Neural cell (in vitro differentiated cells): ENCODE data around the gene GNLY. TPM values are rescaled to one million over a fixed set of nuclear protein-coding genes. Genes with fewer than 3 reads are reported as not detected.

Experiments
- H2AFZ ChIP-seq: fragments of 200-600, 300-800 bp; sonication (generic), shearing (Covaris generic); 2 replicates; pipeline ENCODE4 v1.6.0; 2014; ENCODE audit warnings: low read depth, mild to moderate bottlenecking, antibody characterized with exemption, low read length, moderate library complexity
- H3F3A ChIP-seq: fragments of 200-600 bp; shearing (Covaris generic); 2 replicates; pipeline ENCODE4 v1.6.1; 2016; ENCODE audit warnings: mild to moderate bottlenecking, moderate library complexity, mixed read lengths, antibody characterized with exemption, low read length; ENCODE audit not compliant: insufficient read depth, poor library complexity, severe bottlenecking
- H3K27ac ChIP-seq: fragments of 200-600, 300-800 bp; sonication (generic), shearing (Covaris generic); 2 replicates; pipeline ENCODE4 v1.5.1; 2014; ENCODE audit warnings: mild to moderate bottlenecking, low read length, moderate library complexity
- H3K27me3 ChIP-seq: fragments of 300-800, 200-600 bp; sonication (generic), shearing (Covaris generic); 2 replicates; pipeline ENCODE4 v1.6.0; 2014; ENCODE audit warnings: mild to moderate bottlenecking, low read depth, low read length, moderate library complexity; ENCODE audit not compliant: insufficient read depth
- H3K36me3 ChIP-seq: fragments of 300-800, 200-600 bp; sonication (generic), shearing (Covaris generic); 2 replicates; pipeline ENCODE4 v1.5.1; 2014; ENCODE audit warnings: mild to moderate bottlenecking, antibody characterized with exemption, low read length, moderate library complexity; ENCODE audit not compliant: insufficient read depth
- H3K4me2 ChIP-seq: fragments of 300-800, 200-600 bp; sonication (generic), shearing (Covaris generic); 2 replicates; pipeline ENCODE4 v1.6.0; 2014; ENCODE audit warnings: mild to moderate bottlenecking, low read length
- H3K4me3 ChIP-seq: fragments of 300-800, 200-600 bp; sonication (generic), shearing (Covaris generic); 2 replicates; pipeline ENCODE4 v1.5.1; 2014; ENCODE audit warnings: mild to moderate bottlenecking, low read length, moderate library complexity
- H3K79me2 ChIP-seq: fragments of 200-600 bp; shearing (Covaris generic); replicated peaks from 2 replicates; pipeline ENCODE4 v1.6.0; 2014; ENCODE audit warnings: mild to moderate bottlenecking, low read length, moderate library complexity; ENCODE audit not compliant: insufficient read depth
- H3K9ac ChIP-seq: fragments of 300-800, 200-600 bp; sonication (generic), shearing (Covaris generic); 2 replicates; pipeline ENCODE4 v1.6.1; 2016; ENCODE audit warnings: mild to moderate bottlenecking, low read length, mixed read lengths
- H3K9me2 ChIP-seq: fragments of 200-600 bp; shearing (Covaris generic); 2 replicates; pipeline ENCODE4 v1.6.1; 2016; ENCODE audit warnings: mild to moderate bottlenecking, low read length, mixed read lengths; ENCODE audit not compliant: insufficient read depth
- H3K9me3 ChIP-seq: fragments of 200-600, 300-800 bp; sonication (generic), shearing (Covaris generic); 2 replicates; pipeline ENCODE4 v1.6.1; 2016; ENCODE audit warnings: mild to moderate bottlenecking, mixed run types, low read length, moderate library complexity, mixed read lengths
- H4K20me1 ChIP-seq: fragments of 200-600 bp; shearing (Covaris generic); 2 replicates; pipeline ENCODE4 v1.6.1; 2016; ENCODE audit warnings: mild to moderate bottlenecking, mixed run types; ENCODE audit not compliant: insufficient read depth
- EP300 ChIP-seq: fragments of 450-650 bp; conservative IDR thresholded peaks from 2 replicates; pipeline ENCODE4 v1.6.1; 2014; ENCODE audit warnings: antibody characterized with exemption, mild to moderate bottlenecking, moderate library complexity; ENCODE audit not compliant: poor library complexity, severe bottlenecking
- EZH2 ChIP-seq: fragments of 200-600, 300-800 bp; shearing (Covaris generic), sonication (generic); IDR thresholded peaks from 2 replicates; pipeline ENCODE4 v1.6.1; 2014; ENCODE audit warnings: antibody characterized with exemption, low read length, borderline replicate concordance, mild to moderate bottlenecking; ENCODE audit not compliant: insufficient read depth, poor library complexity, severe bottlenecking
- MXI1 ChIP-seq: fragments of 450-650 bp; conservative IDR thresholded peaks from 2 replicates; pipeline ENCODE4 v1.6.1; 2014; ENCODE audit warnings: antibody characterized with exemption, mild to moderate bottlenecking; ENCODE audit not compliant: poor library complexity, severe bottlenecking
- POLR2AphosphoS5 ChIP-seq: IDR thresholded peaks from 2 replicates; pipeline ENCODE4 v1.6.1; 2012
- RAD21 ChIP-seq: fragments of 450-650 bp; conservative IDR thresholded peaks from 2 replicates; pipeline ENCODE4 v1.6.1; 2014; ENCODE audit warnings: antibody characterized with exemption, mild to moderate bottlenecking, moderate library complexity
- SMC3 ChIP-seq: fragments of 450-650 bp; conservative IDR thresholded peaks from 2 replicates; pipeline ENCODE4 v1.6.1; 2014; ENCODE audit warnings: antibody characterized with exemption, mild to moderate bottlenecking, moderate library complexity; ENCODE audit not compliant: poor library complexity
- TAF1 ChIP-seq: IDR thresholded peaks from 2 replicates; pipeline ENCODE4 v1.6.1; 2012; ENCODE audit warnings: low read depth
- polyA plus RNA-seq: library from polyadenylated mRNA; depleted of rRNA; stranded (reverse); fragments of >200 nt; gene quantifications from 2 replicates; pipeline ENCODE4 v1.2.3, GENCODE V29; 2014
- TF ChIP-seq, protein P1 (sequence below): fragments of 450-650 bp; IDR thresholded peaks from 2 replicates; pipeline ENCODE4 v1.5.1; 2014; ENCODE audit warnings: antibody characterized with exemption, mild to moderate bottlenecking, moderate library complexity; ENCODE audit not compliant: poor library complexity, severe bottlenecking
- TF ChIP-seq, protein P2 (sequence below): IDR thresholded peaks from 2 replicates; pipeline ENCODE4 v1.6.1; 2012; ENCODE audit warnings: borderline replicate concordance

Gene GNLY
- polyA plus RNA-seq, 1 donor from 2014 or later = not detected

DNA sequence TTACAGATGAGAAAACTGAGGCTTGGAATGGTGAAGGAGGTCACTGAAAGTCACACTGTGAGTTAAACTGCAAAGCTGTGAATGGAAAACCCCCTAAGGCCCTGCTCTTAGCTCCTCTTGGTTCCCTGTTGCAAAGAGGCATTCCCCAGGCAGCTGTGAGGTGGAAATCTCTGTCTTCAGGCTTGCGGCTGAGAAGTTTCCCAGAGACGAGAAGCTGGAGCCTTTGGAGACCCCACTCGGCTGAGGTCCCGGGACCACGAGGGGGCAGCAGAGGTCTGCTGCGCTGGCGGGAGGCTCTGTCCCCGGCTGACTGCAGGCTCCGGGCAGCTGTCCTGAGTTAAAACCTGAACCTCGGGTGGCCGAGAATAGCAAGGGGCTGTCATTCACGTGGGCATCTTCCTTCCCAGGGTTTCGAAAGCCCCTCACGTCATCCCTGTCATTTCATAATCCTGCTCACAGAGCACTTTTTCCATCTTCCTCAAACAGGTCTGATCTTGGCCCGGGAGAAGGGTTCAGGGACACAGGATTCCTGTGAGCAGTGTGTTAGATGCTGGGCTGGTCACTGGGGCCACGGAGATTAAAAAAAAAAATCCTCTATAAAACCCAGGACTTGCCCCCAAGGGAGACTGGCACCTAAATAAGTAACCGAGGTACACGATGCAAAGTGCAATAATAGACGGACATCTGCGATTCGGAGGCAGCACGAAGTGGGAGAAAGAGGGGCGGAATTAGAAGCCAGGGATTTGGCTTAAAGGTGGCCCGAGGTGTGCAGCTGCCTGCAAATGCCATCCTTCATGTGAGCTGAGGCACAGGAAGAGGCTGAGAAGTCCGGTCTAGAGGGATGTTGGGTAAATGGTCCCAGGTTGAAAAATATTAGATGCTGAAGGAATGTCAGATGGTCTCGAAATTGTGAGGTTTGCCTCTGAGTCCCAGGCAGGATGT is 35.0 kb downstream of the GNLY start:
- no peaks in the 10 kb centered on the region for H4K20me1 ChIP-seq
- no peak overlapping the region for H3K27ac ChIP-seq
- H2AFZ ChIP-seq = no peak overlapping the region
- H3K27me3 ChIP-seq = no peaks in the 10 kb centered on the region
- H3K4me2 ChIP-seq = no peak overlapping the region
- H3K36me3 ChIP-seq = no peaks in the 10 kb centered on the region
- no peak overlapping the region for H3K9ac ChIP-seq
- no peak overlapping the region for H3K4me3 ChIP-seq
- no peaks in the 10 kb centered on the region for H3K9me2 ChIP-seq
- no peak for TF ChIP-seq EZH2
- TF ChIP-seq, protein P1, sequence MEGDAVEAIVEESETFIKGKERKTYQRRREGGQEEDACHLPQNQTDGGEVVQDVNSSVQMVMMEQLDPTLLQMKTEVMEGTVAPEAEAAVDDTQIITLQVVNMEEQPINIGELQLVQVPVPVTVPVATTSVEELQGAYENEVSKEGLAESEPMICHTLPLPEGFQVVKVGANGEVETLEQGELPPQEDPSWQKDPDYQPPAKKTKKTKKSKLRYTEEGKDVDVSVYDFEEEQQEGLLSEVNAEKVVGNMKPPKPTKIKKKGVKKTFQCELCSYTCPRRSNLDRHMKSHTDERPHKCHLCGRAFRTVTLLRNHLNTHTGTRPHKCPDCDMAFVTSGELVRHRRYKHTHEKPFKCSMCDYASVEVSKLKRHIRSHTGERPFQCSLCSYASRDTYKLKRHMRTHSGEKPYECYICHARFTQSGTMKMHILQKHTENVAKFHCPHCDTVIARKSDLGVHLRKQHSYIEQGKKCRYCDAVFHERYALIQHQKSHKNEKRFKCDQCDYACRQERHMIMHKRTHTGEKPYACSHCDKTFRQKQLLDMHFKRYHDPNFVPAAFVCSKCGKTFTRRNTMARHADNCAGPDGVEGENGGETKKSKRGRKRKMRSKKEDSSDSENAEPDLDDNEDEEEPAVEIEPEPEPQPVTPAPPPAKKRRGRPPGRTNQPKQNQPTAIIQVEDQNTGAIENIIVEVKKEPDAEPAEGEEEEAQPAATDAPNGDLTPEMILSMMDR = peak; percentile 98
- peak; percentile 99 for TF ChIP-seq RAD21
- TF ChIP-seq TAF1 = no peak
- peak; percentile 99 for TF ChIP-seq SMC3
- no peaks in the 10 kb centered on the region for H3K9me3 ChIP-seq
- no peaks in the 10 kb centered on the region for H3K79me2 ChIP-seq
- no peaks in the 10 kb centered on the region for H3F3A ChIP-seq

DNA sequence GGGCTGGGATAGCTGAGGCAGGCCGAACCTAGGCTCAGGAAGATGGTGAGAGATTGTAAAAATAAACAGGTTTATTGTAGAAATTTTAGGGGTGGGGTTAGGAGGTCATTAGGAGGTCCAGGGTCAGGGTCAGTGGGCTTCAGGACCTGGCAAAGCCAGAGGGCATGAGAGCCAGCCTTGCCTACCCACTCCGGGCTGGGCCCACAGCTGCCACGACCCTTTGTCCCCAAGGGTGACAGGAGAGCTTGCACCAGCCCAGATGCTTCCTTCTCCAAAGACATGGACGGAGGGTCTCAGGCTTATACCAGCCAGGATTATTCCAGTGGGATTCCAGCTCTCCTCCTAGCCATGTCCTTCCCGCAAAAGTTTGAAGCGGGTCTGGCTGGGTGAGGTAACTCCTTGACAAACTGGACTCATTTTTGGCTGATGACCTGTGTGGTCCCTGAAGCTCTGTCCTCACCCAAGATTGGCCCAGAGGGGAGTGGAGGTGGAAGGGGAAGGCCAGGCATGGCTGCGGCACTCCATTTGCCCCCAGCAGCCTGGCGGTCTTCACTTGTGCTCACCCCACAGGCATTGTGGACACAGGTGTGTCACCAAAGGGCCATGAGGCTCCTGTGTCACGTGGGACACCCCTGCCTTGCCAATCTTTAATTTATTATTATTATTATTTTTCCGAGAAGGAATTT is 35.8 kb downstream of the GNLY start:
- no peaks in the 10 kb centered on the region for H4K20me1 ChIP-seq
- no peak overlapping the region for H3K4me2 ChIP-seq
- H3K27me3 ChIP-seq = no peaks in the 10 kb centered on the region
- no peak overlapping the region for H3K9ac ChIP-seq
- no peaks in the 10 kb centered on the region for H3K36me3 ChIP-seq
- no peak overlapping the region for H2AFZ ChIP-seq
- no peaks in the 10 kb centered on the region for H3F3A ChIP-seq
- no peaks in the 10 kb centered on the region for H3K9me3 ChIP-seq
- H3K79me2 ChIP-seq = no peaks in the 10 kb centered on the region
- H3K4me3 ChIP-seq = no peak overlapping the region
- no peaks in the 10 kb centered on the region for H3K9me2 ChIP-seq
- TF ChIP-seq SMC3 (no peak), POLR2AphosphoS5 (no peak), EZH2 (no peak), EP300 (no peak), MXI1 (no peak), RAD21 (no peak), TAF1 (no peak)
- TF ChIP-seq, protein P1 = no peak
- TF ChIP-seq, protein P2, sequence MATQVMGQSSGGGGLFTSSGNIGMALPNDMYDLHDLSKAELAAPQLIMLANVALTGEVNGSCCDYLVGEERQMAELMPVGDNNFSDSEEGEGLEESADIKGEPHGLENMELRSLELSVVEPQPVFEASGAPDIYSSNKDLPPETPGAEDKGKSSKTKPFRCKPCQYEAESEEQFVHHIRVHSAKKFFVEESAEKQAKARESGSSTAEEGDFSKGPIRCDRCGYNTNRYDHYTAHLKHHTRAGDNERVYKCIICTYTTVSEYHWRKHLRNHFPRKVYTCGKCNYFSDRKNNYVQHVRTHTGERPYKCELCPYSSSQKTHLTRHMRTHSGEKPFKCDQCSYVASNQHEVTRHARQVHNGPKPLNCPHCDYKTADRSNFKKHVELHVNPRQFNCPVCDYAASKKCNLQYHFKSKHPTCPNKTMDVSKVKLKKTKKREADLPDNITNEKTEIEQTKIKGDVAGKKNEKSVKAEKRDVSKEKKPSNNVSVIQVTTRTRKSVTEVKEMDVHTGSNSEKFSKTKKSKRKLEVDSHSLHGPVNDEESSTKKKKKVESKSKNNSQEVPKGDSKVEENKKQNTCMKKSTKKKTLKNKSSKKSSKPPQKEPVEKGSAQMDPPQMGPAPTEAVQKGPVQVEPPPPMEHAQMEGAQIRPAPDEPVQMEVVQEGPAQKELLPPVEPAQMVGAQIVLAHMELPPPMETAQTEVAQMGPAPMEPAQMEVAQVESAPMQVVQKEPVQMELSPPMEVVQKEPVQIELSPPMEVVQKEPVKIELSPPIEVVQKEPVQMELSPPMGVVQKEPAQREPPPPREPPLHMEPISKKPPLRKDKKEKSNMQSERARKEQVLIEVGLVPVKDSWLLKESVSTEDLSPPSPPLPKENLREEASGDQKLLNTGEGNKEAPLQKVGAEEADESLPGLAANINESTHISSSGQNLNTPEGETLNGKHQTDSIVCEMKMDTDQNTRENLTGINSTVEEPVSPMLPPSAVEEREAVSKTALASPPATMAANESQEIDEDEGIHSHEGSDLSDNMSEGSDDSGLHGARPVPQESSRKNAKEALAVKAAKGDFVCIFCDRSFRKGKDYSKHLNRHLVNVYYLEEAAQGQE = no peak
- H3K27ac ChIP-seq = no peak overlapping the region
